GM12865 (cell line): ENCODE measurements around the gene NTRK2.

ENCODE experiments used
- DNase-seq: peaks from one replicate; pipeline ENCODE4 v3.0.0; 2010; ENCODE audit warnings: low read depth
- H3K4me3 ChIP-seq: 2 replicates; pipeline ENCODE4 v1.5.1; 2011; ENCODE audit warnings: mild to moderate bottlenecking, low read depth, low read length, control low read depth
- CTCF ChIP-seq: IDR thresholded peaks from 2 replicates; pipeline ENCODE4 v1.5.1; 2011; ENCODE audit warnings: low read length, control low read depth, low read depth, inconsistent platforms; ENCODE audit not compliant: insufficient read depth; ENCODE audit errors: missing control alignments

The NTRK2 gene

GRCh38 chr9:84794981-84795637 lies 125.6 kb downstream of the NTRK2 start:
- no peak for DNase-seq
- no peak overlapping the region for H3K4me3 ChIP-seq
- no peak for TF ChIP-seq CTCF

- H3K4me3 ChIP-seq: no peak overlapping the region
- TF ChIP-seq CTCF: no peak
- DNase-seq: no peak
Observed at GRCh38 chr9:84796404-84796803, 126.9 kb downstream of the NTRK2 start.

DNA sequence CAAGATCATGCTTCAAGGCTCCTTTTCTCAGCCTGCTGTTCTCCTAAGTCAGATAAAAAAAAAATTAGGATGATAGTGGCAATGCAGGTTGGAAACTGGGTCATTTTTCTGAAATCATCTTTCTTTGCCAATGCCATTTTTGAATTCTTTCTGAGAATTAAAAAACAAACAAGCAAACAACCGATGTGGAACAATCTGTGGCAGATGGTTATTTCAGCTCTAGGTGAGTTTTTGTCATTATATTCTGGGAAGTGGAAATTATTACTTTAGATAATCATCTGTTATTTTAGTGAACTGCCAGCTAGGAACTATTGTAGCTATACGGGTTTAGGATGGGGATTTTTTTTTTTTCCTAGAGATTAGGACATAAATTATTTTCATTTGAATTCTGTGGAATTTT lies 129.7 kb downstream of the NTRK2 start:
- no peak for DNase-seq
- H3K4me3 ChIP-seq: no peak overlapping the region
- no peak for TF ChIP-seq CTCF

DNA sequence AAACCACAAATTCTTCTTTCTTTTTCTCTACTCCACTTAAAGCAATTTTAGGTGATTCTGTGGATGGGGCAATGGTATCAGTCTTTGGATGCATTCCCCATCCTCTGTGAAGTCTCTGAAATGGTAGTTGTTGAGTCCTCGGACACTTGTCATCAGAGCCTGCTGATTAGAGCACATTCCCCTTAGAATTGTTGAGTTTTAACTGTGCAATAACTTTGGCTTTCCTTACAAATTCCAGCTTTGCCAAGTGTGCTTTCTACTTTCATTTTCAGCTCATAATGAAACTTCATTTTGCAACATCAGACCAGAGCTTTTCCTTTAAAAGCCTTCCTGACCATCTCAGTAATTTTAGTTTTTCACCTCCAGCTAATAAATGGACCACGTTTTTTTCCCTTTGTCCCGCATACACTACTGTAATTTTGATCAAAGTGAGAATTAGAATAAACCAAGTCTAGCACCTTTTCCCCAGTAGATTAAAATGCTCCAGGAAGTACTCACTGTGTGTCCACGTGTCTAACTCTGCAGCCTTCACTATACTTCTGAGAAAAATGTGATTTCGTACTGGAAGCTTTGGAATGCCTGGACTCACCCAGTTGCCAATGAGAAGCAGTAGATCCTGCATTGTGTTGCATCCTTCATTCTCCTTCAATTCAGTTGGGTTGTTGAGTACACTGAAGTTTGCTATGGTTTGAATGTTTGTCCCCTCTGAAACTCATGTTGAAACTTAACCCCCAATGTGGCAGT lies 135.6 kb downstream of the NTRK2 start:
- no peak for DNase-seq
- TF ChIP-seq CTCF: no peak
- H3K4me3 ChIP-seq: no peak overlapping the region

GRCh38 chr9:84807431-84807830 lies 137.9 kb downstream of the NTRK2 start:
- no peak overlapping the region for H3K4me3 ChIP-seq
- no peak for DNase-seq
- no peak for TF ChIP-seq CTCF

DNA sequence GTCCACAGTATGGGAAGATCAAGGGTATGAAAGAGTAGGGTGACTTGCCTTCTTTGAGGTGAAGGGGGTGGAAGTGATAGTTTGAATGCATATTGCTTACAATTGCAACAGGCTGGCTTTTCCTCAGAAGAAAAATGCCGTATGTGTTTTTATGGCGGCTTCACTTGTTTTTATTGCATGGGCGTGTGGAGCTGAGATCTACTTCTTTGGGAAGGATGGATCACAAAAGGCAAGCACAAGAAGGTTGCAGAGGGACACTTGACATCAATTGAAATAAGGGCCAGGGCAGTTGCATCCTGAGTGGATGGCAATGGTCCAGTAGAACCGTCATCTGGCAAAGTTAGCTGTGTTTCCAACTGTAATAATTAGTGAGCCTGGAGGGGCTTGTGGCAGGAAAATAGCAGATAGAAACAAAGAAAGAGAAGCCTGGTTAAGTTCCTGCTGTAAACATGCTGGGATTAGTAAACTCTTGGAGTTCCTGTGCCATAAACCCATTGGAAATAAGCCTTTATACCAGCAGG lies 138.4 kb downstream of the NTRK2 start:
- no peak overlapping the region for H3K4me3 ChIP-seq
- DNase-seq: no peak
- TF ChIP-seq CTCF: no peak
